ENCODE results near the gene ZNF507.

Gene ZNF507

DNA sequence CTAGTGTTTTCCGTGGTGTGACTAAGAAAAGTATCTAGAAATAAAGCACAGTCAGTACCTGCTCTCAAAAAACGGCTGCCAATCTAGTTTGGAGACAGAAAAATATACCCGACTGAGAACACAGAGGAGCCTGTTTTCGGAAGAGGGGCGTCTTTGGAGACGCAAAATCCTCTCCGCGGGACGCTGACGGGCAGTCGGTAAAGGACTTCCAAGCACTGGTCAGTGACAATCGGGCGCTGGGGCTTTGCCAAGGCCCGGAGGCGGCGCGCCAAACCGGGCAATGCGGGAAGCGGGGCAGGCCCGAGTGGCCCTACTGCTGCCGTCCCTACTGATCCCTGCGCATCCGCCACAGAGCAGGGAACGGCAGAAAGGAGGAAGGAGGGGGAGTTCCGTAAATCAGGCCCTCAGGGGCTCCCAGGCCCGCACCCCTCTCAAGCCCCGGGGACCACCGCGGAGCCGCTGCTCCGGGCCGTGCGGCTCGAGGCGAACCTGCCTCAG, 59.6 kb downstream of the ZNF507 start:
- DNase-seq (ENCODE audit: insufficient read length, low spot score) (no peak), FAIRE-seq (no peak)
- TF ChIP-seq POU2F2 (IDR thresholded peaks at IDR 0.05; ENCODE audit: low read depth, low read length) (no peak), TAF1 (IDR thresholded peaks at IDR 0.05; ENCODE audit: low read depth, low read length) (no peak), POLR2AphosphoS5 (IDR thresholded peaks at IDR 0.05; ENCODE audit: low read depth, low read length) (no peak; the same call in 1 of the 2 replicates), POLR2A (IDR thresholded peaks at IDR 0.05; ENCODE audit: low read depth, low read length) (no peak), PAX5 (IDR thresholded peaks at IDR 0.05; ENCODE audit: insufficient read depth, low read length, severe bottlenecking) (no peak), SPI1 (IDR thresholded peaks at IDR 0.05; ENCODE audit: low read depth, low read length) (no peak)

- DNase-seq (ENCODE audit: insufficient read length, low spot score) = peak; percentile 92
- peak; percentile 99 for FAIRE-seq
- TF ChIP-seq POU2F2 (IDR thresholded peaks at IDR 0.05; ENCODE audit: low read depth, low read length) (peak; percentile 78), POLR2A (IDR thresholded peaks at IDR 0.05; ENCODE audit: low read depth, low read length) (peak; percentile 96), PAX5 (IDR thresholded peaks at IDR 0.05; ENCODE audit: insufficient read depth, low read length, severe bottlenecking) (no peak), SPI1 (IDR thresholded peaks at IDR 0.05; ENCODE audit: low read depth, low read length) (peak; percentile 67), POLR2AphosphoS5 (IDR thresholded peaks at IDR 0.05; ENCODE audit: low read depth, low read length) (peak; percentile 98), TAF1 (IDR thresholded peaks at IDR 0.05; ENCODE audit: low read depth, low read length) (peak; percentile 89)
These were observed 60.2 kb downstream of the ZNF507 start, which contains the start of gene DPY19L3 for GRCh38 chr19:32405431-32406160. Gene DPY19L3 (plus strand): TSS chr19:32405770. CDS start chr19:32408254, 2,484 bp downstream.

DNA sequence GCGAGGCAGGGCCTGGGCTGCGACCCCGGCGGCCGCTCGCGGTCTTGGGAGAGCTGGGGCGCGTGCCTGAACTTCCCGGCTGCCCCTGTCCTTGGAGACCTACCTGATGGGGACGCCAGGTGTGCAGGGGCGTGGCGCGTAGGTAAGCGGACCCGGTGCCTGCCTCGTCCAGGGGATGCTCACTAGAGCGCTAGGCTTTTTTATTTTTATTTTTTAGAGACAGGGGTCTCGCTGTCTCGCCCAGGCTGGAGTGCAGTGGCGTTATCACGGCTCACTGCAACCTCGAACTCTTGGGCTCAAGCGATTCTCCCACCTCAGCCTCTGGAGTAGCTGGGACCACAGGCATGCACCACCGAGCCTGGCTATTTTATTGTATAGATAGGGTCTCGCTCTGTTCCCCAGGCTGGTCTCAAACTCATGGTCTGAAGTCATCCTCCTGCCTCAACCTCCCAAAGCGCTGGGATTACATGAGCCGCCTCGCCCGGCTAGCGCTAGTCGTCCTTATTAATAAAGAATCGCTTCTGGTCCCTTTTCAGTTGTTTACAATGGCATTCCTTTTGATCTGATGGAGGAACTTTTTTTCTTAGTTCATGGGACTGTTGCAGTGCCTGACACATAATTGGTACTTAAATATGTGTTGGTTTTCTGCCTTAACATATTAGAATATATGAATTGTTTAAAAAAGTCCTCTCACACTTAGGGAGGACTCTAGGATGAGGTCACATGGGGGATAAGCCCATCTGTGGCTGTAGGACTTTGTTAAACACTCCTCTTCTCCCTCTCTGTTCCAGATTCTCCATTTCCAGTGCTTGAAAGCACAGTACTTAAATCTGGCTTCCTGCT, 61.0 kb downstream of the ZNF507 start:
- no peak for DNase-seq (ENCODE audit: insufficient read length, low spot score)
- TF ChIP-seq POLR2A (IDR thresholded peaks at IDR 0.05; ENCODE audit: low read depth, low read length) = no peak; the same call in 1 of the 2 replicates
- no peak for TF ChIP-seq SPI1 (IDR thresholded peaks at IDR 0.05; ENCODE audit: low read depth, low read length)
- no peak for TF ChIP-seq PAX5 (IDR thresholded peaks at IDR 0.05; ENCODE audit: insufficient read depth, low read length, severe bottlenecking)
- no peak for TF ChIP-seq TAF1 (IDR thresholded peaks at IDR 0.05; ENCODE audit: low read depth, low read length)
- TF ChIP-seq POU2F2 (IDR thresholded peaks at IDR 0.05; ENCODE audit: low read depth, low read length) = no peak
- TF ChIP-seq POLR2AphosphoS5 (IDR thresholded peaks at IDR 0.05; ENCODE audit: low read depth, low read length) = no peak
- FAIRE-seq = no peak

- TF ChIP-seq POLR2AphosphoS5 (IDR thresholded peaks at IDR 0.05; ENCODE audit: low read depth, low read length) (no peak), POU2F2 (IDR thresholded peaks at IDR 0.05; ENCODE audit: low read depth, low read length) (no peak), TAF1 (IDR thresholded peaks at IDR 0.05; ENCODE audit: low read depth, low read length) (no peak), SPI1 (IDR thresholded peaks at IDR 0.05; ENCODE audit: low read depth, low read length) (no peak), PAX5 (IDR thresholded peaks at IDR 0.05; ENCODE audit: insufficient read depth, low read length, severe bottlenecking) (no peak), POLR2A (IDR thresholded peaks at IDR 0.05; ENCODE audit: low read depth, low read length) (no peak)
- no peak for FAIRE-seq
- no peak for DNase-seq (ENCODE audit: insufficient read length, low spot score)
These were observed 61.9 kb downstream of the ZNF507 start for GRCh38 chr19:32407004-32407992.

DNA sequence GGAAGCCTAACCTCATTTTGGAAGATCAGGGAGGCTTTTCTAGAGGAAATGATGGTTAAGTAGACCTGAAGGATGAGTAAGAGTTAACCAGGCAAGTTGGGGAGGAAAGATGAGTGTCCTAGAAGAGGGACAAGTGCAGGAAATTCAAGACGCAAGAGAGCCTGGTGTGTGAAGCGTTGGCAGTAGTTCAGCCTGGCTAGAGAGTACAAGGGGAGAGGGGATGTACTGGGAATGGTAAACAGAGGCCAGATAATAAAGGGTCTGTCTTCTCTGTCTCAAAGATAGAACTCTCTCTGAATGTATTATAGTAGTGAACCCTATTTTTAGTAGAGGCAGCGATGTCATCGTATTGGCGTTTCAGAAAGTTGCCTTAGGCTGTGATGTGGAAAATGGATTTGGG, 69.8 kb downstream of the ZNF507 start:
- TF ChIP-seq PAX5 (IDR thresholded peaks at IDR 0.05; ENCODE audit: insufficient read depth, low read length, severe bottlenecking) (no peak), POLR2A (IDR thresholded peaks at IDR 0.05; ENCODE audit: low read depth, low read length) (no peak), POLR2AphosphoS5 (IDR thresholded peaks at IDR 0.05; ENCODE audit: low read depth, low read length) (no peak)
- DNase-seq (ENCODE audit: insufficient read length, low spot score) = no peak
- FAIRE-seq = no peak

- TF ChIP-seq POU2F2 (IDR thresholded peaks at IDR 0.05; ENCODE audit: low read depth, low read length) (no peak), TAF1 (IDR thresholded peaks at IDR 0.05; ENCODE audit: low read depth, low read length) (no peak), PAX5 (IDR thresholded peaks at IDR 0.05; ENCODE audit: insufficient read depth, low read length, severe bottlenecking) (no peak), SPI1 (IDR thresholded peaks at IDR 0.05; ENCODE audit: low read depth, low read length) (no peak), POLR2AphosphoS5 (IDR thresholded peaks at IDR 0.05; ENCODE audit: low read depth, low read length) (no peak), POLR2A (IDR thresholded peaks at IDR 0.05; ENCODE audit: low read depth, low read length) (no peak)
- DNase-seq (ENCODE audit: insufficient read length, low spot score) = no peak
- no peak for FAIRE-seq
These were observed 70.3 kb downstream of the ZNF507 start for GRCh38 chr19:32415669-32416068.

GRCh38 chr19:32416749-32417456, 71.5 kb downstream of the ZNF507 start:
- no peak for TF ChIP-seq POU2F2 (IDR thresholded peaks at IDR 0.05; ENCODE audit: low read depth, low read length)
- no peak for TF ChIP-seq SPI1 (IDR thresholded peaks at IDR 0.05; ENCODE audit: low read depth, low read length)
- TF ChIP-seq TAF1 (IDR thresholded peaks at IDR 0.05; ENCODE audit: low read depth, low read length) = no peak
- no peak for TF ChIP-seq POLR2AphosphoS5 (IDR thresholded peaks at IDR 0.05; ENCODE audit: low read depth, low read length)
- TF ChIP-seq PAX5 (IDR thresholded peaks at IDR 0.05; ENCODE audit: insufficient read depth, low read length, severe bottlenecking) = no peak
- TF ChIP-seq POLR2A (IDR thresholded peaks at IDR 0.05; ENCODE audit: low read depth, low read length) = no peak
- no peak for FAIRE-seq
- DNase-seq (ENCODE audit: insufficient read length, low spot score) = no peak

DNA sequence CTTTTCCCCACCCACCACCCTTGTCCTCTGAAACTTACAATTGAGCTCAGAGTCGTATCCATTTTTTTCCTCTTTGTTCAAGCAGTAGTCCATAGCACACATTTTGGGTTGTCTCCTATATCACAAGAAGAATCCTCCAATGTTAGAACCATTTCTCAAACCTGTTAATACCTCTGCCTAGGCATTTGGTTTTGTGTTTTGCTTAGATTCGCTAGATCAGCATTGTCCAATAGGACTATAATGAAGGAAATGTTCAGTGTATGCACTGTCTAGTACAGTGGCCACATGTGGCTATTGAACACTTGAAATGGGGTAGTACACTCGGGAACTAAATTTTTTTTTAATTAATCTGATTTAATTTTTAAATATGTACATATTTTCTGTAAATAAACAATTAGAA, 72.7 kb downstream of the ZNF507 start:
- DNase-seq (ENCODE audit: insufficient read length, low spot score) (no peak), FAIRE-seq (no peak)
- no peak for TF ChIP-seq POLR2A (IDR thresholded peaks at IDR 0.05; ENCODE audit: low read depth, low read length)
- TF ChIP-seq PAX5 (IDR thresholded peaks at IDR 0.05; ENCODE audit: insufficient read depth, low read length, severe bottlenecking) = no peak
- no peak for TF ChIP-seq POLR2AphosphoS5 (IDR thresholded peaks at IDR 0.05; ENCODE audit: low read depth, low read length)
- TF ChIP-seq SPI1 (IDR thresholded peaks at IDR 0.05; ENCODE audit: low read depth, low read length) = no peak
- no peak for TF ChIP-seq POU2F2 (IDR thresholded peaks at IDR 0.05; ENCODE audit: low read depth, low read length)
- no peak for TF ChIP-seq TAF1 (IDR thresholded peaks at IDR 0.05; ENCODE audit: low read depth, low read length)

Data from GM12891 (cell line).